SK-N-MC (cell line): ENCODE results near the gene PGBD1.
"Not testable (repeated sequence)": the region's sequence is repeated elsewhere in the genome, so short reads cannot be mapped to it uniquely, and the experiment has no call there.

ENCODE experiments used
- DNase-seq: peaks from one replicate; pipeline ENCODE4 v3.0.0-alpha.2; 2011; ENCODE audit warnings: low read depth, low spot score
- H3K27ac ChIP-seq: fragments of 200-600 bp; sonication (generic); 2 replicates; pipeline ENCODE4 v1.5.1; 2016; ENCODE audit warnings: mixed run types
- H3K36me3 ChIP-seq: fragments of 200-600 bp; sonication (generic); 2 replicates; pipeline ENCODE4 v1.6.1; 2017; ENCODE audit warnings: antibody characterized with exemption, low read length, mixed read lengths; ENCODE audit not compliant: insufficient read depth
- H3K4me3 ChIP-seq: fragments of 200-600 bp; sonication (generic); 2 replicates; pipeline ENCODE4 v1.5.1; 2016
- H3K9ac ChIP-seq: fragments of 200-600 bp; sonication (generic); 2 replicates; pipeline ENCODE4 v1.8.0; 2017; ENCODE audit warnings: mixed run types, mixed read lengths; ENCODE audit not compliant: insufficient read length
- H3K9me3 ChIP-seq: fragments of 200-600 bp; sonication (generic); 2 replicates; pipeline ENCODE4 v1.6.1; 2017; ENCODE audit warnings: low read depth, mild to moderate bottlenecking, antibody characterized with exemption, low read length, moderate library complexity, mixed read lengths
- EZH2 ChIP-seq: fragments of 200-600 bp; sonication (generic); IDR thresholded peaks from one replicate; pipeline ENCODE4 v1.6.1; 2017; ENCODE audit warnings: antibody characterized with exemption
- FOXP2 ChIP-seq: optimal IDR thresholded peaks from 2 replicates; pipeline ENCODE3; 2011; ENCODE audit warnings: mild to moderate bottlenecking, moderate library complexity; ENCODE audit not compliant: insufficient read depth; ENCODE audit errors: extremely low read length, control extremely low read depth
- POLR2AphosphoS5 ChIP-seq: IDR thresholded peaks from 2 replicates; pipeline ENCODE4 v1.6.1; 2012; ENCODE audit warnings: mild to moderate bottlenecking, low read depth, low read length, borderline replicate concordance

PGBD1 gene

GRCh38 chr6:28291573-28291972 lies 10.2 kb downstream of the PGBD1 start:
- H3K9me3 ChIP-seq: no peaks in the 10 kb centered on the region
- H3K27ac ChIP-seq: no peak overlapping the region
- TF ChIP-seq POLR2AphosphoS5: no peak
- TF ChIP-seq FOXP2: no peak
- TF ChIP-seq EZH2: no peak
- no peak for DNase-seq
- H3K36me3 ChIP-seq: peaks cover 35% of the 10 kb centered on the region
- no peak overlapping the region for H3K4me3 ChIP-seq
- H3K9ac ChIP-seq: no peak overlapping the region

- no peaks in the 10 kb centered on the region for H3K9me3 ChIP-seq
- H3K27ac ChIP-seq: no peak overlapping the region
- no peak overlapping the region for H3K4me3 ChIP-seq
- TF ChIP-seq EZH2: no peak
- no peak for TF ChIP-seq FOXP2
- no peak for TF ChIP-seq POLR2AphosphoS5
- DNase-seq: no peak
- no peak overlapping the region for H3K9ac ChIP-seq
- H3K36me3 ChIP-seq: peaks cover 14% of the 10 kb centered on the region
These were observed 14.0 kb downstream of the PGBD1 start for GRCh38 chr6:28295326-28295725.

GRCh38 chr6:28296520-28297060 lies 15.2 kb downstream of the PGBD1 start:
- Histone ChIP-seq H3K36me3 (peaks cover 21% of the 10 kb centered on the region), H3K27ac (no peak overlapping the region), H3K9ac (no peak overlapping the region), H3K9me3 (no peaks in the 10 kb centered on the region), H3K4me3 (no peak overlapping the region)
- no peak for TF ChIP-seq EZH2
- no peak for TF ChIP-seq POLR2AphosphoS5
- TF ChIP-seq FOXP2: no peak
- DNase-seq: no peak

GRCh38 chr6:28303570-28303969 lies 22.2 kb downstream of the PGBD1 start:
- peaks cover 8% of the 10 kb centered on the region; the same call in 1 of the 2 replicates for H3K36me3 ChIP-seq
- TF ChIP-seq POLR2AphosphoS5: no peak
- no peak for TF ChIP-seq FOXP2
- no peak for DNase-seq
- H3K9me3 ChIP-seq: no peaks in the 10 kb centered on the region
- no peak overlapping the region for H3K9ac ChIP-seq
- H3K4me3 ChIP-seq: no peak overlapping the region
- no peak overlapping the region for H3K27ac ChIP-seq

GRCh38 chr6:28306363-28306762 lies 25.0 kb downstream of the PGBD1 start:
- not testable (repeated sequence) for DNase-seq, H3K9me3 ChIP-seq, H3K27ac ChIP-seq, H3K9ac ChIP-seq, H3K36me3 ChIP-seq, H3K4me3 ChIP-seq

- no peak for DNase-seq
- Histone ChIP-seq H3K9me3 (no peaks in the 10 kb centered on the region), H3K36me3 (no peaks in the 10 kb centered on the region), H3K9ac (no peak overlapping the region), H3K4me3 (no peak overlapping the region), H3K27ac (no peak overlapping the region)
- no peak for TF ChIP-seq EZH2
- no peak for TF ChIP-seq FOXP2
- no peak for TF ChIP-seq POLR2AphosphoS5
These were observed 29.9 kb downstream of the PGBD1 start for GRCh38 chr6:28311139-28311823.

GRCh38 chr6:28312939-28313338 lies 31.6 kb downstream of the PGBD1 start:
- Histone ChIP-seq H3K36me3 (no peaks in the 10 kb centered on the region), H3K27ac (no peak overlapping the region), H3K9me3 (no peaks in the 10 kb centered on the region), H3K9ac (no peak overlapping the region), H3K4me3 (no peak overlapping the region)
- no peak for DNase-seq
- no peak for TF ChIP-seq FOXP2
- no peak for TF ChIP-seq EZH2
- no peak for TF ChIP-seq POLR2AphosphoS5

- Histone ChIP-seq H3K27ac (no peak overlapping the region), H3K4me3 (no peak overlapping the region), H3K9me3 (no peaks in the 10 kb centered on the region), H3K36me3 (no peaks in the 10 kb centered on the region), H3K9ac (no peak overlapping the region)
- TF ChIP-seq EZH2: no peak
- no peak for TF ChIP-seq FOXP2
- TF ChIP-seq POLR2AphosphoS5: no peak
- no peak for DNase-seq
These were observed 34.3 kb downstream of the PGBD1 start for GRCh38 chr6:28315628-28316027.

- not testable (repeated sequence) for DNase-seq, H3K9me3 ChIP-seq, H3K4me3 ChIP-seq, H3K9ac ChIP-seq, H3K36me3 ChIP-seq, H3K27ac ChIP-seq
These were observed 36.5 kb downstream of the PGBD1 start for GRCh38 chr6:28317866-28318265.
